Measurements from ENCODE around the gene COG2.
"Not testable (repeated sequence)": the region's sequence is repeated elsewhere in the genome, so short reads cannot be mapped to it uniquely, and the experiment has no call there.

Gene COG2

DNA sequence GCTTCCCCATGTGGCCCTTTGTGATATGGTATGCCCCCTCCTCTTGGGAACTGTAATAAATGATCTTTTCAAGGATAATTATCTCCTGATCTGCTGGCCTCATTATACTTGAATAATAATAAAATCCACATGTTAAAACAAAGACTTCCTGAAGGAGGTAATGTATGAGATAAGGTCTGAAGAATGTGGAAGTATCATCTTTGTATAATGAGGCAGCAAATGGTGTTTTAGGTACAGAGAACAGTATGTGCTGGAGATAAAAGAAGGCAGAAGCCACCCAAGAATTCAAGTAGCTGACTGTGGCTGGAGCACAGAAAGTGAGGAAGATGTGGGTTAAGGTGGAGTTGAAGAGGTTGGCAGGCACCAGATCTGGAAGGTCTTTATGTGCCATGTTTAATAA lies 12.8 kb upstream of the COG2 start:
- no peak for DNase-seq

- DNase-seq: no peak
These were observed 10.8 kb upstream of the COG2 start for GRCh38 chr1:230631477-230631876.

GRCh38 chr1:230632273-230632873 lies 9.9 kb upstream of the COG2 start:
- no peak for DNase-seq

GRCh38 chr1:230633469-230633868 lies 8.8 kb upstream of the COG2 start:
- no peak for DNase-seq

DNA sequence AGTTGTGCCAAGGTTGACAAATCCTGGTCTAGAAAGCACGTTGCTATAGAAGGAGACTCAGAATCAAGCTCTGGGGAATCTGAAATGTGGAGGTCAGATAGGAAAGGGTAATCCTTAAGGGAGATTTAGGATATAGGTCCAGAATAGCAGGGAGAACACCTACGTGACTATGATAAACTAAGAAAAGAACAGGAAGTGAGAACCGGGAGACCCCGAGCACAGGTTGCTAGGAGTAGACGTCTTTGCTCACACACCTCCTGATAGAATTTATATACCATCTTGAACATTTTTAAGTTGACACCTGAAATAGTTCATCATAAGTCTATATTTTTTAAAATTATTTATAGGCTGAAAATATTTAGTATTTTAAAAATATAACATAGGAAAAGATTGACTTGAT lies 7.9 kb upstream of the COG2 start:
- DNase-seq: no peak

GRCh38 chr1:230636575-230637148 lies 5.6 kb upstream of the COG2 start:
- peak; percentile 15 for DNase-seq

- no peak for DNase-seq
These were observed 2.5 kb upstream of the COG2 start for GRCh38 chr1:230639714-230640209.

GRCh38 chr1:230641346-230641745 lies 935 bp upstream of the COG2 start:
- DNase-seq: no peak

- DNase-seq: no peak
These were observed 400 bp upstream of the COG2 start for GRCh38 chr1:230641900-230642262.

DNA sequence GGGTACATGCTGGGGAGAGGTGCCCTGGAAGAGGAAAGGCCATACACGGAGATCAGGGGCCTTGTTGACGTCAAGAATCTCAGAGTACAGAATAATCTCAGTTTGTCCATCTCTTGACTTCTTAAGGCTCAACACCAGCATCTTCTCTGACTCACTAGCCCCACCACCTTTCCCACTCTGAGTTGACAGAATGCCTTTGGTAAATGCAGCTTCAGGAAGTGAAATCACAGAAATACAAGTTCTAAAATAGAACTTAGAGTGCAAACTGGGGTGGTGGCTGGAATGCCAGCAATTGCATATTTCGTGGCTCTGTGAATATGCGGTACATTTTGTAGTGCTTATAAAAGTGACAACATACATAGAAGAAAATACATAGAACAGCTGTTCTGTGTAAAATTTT lies 1.6 kb downstream of the COG2 start:
- DNase-seq: no peak

GRCh38 chr1:230646710-230647302 lies 4.5 kb downstream of the COG2 start:
- no peak for DNase-seq

DNA sequence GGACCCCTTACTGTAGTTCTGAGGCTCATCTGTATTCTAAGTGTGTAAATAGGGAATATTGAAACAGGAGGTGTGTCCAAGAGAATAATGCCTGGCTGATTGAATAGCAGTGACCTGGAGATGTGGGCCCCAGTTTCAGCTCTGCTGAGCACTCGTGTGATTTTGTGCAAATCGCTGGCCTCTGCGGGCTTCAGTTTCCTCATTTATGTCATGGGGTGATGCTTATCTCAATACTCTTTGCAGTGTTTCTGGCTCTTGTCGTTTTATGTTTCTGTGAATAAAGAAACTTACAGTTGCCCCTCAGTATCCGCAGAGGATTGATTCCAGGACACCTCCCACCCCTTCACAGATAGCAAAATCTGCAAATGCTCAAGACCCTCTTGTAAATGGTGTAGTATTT lies 5.0 kb downstream of the COG2 start:
- DNase-seq: no peak

DNA sequence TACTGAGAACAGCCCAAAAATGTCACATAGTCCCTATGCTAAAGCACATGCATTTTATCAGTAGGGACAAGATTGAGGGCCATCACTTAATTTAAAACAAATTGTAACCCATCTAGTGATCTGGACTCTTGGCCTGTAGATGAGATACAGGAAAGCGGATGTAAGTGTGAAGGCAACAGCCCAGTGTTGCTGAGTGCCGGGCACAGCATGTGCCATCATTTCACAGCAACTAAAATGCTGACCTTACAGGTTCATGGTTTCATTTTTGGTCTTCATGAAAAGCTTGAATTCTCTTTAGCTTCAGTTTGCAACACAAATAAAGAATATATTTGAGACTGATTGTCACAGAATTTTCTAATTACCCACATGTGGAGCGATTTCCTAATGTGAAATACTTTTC lies 5.8 kb downstream of the COG2 start:
- DNase-seq: no peak

DNA sequence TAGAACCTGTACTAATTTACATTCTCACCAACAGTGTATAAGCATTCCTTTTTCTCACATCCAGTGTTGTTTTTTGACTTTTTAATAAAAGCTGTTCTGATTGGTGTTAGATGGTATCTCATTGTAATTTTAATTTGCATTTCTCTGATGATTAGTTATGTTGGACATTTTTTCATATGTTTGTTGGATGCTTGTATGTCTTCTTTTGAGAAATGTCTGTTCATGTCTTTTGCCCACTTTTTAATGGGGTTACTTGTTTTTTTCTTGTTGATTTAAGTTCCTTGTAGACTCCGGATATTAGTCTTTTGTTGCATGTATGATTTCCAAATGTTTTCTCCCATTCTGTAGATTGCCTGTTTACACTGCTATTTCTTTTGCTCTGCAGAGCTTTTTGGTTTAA lies 8.0 kb downstream of the COG2 start:
- no peak for DNase-seq

GRCh38 chr1:230651235-230651634 lies 9.0 kb downstream of the COG2 start:
- no peak for DNase-seq

- not testable (repeated sequence) for DNase-seq
These were observed 14.4 kb downstream of the COG2 start for GRCh38 chr1:230656719-230657118.

DNA sequence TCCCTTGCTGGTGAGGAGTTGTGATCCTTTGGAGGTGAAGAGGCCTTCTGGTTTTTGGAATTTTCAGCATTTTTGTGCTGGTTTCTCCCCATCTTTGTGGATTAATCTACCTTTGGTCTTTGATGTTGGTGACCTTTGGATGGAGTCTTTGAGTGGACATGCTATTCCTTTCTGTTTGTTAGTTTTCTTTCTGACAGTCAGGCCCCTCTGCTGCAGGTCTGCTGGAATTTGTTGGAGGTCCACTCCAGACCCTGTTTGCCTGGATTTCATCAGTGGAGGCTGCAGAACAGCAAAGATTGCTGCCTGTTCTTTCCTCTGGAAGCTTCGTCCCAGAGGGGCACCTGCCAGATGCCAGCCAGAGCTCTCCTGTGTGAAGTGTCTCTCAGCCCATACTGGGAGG lies 15.8 kb downstream of the COG2 start:
- DNase-seq: not testable (repeated sequence)

DNA sequence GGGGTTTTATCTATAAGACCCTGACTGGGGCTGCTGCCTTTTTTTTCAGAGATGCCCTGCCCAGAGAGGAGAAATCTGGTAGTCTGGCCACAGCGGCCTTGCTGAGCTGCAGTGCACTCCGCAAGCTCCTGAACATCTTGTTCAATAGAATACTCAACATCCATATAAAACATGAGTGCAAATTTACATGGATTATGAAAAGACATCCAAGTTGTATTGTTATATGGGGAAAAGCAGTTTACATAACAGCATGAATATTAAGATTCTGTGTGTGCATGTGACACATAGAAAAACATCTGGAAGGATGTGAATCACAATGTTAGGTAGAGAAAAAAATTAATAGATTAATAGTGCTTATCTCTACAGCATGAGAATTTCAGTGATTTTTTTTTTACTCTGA lies 16.4 kb downstream of the COG2 start:
- DNase-seq: no peak

DNA sequence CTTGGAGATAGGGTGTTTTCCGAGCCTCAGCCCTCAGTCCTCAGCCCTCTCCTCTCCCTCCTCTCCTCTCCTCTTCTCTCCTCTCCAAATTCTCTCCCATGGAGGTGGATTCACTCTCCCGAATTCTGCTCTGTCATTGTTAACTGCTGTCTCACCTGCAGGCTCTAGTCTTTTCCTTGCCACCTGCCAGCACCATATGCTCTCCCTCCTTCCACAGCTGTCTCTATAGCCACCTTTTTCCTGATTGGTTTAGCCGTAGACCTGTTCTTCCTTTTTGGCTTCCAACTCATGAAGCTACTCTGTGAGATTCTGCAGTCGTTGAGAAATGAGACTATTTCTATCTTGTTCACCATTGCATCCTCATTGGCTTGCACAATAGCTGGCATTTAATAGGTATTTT lies 19.7 kb downstream of the COG2 start:
- DNase-seq: no peak

GRCh38 chr1:230668227-230668626 lies 25.9 kb downstream of the COG2 start:
- DNase-seq: no peak

DNA sequence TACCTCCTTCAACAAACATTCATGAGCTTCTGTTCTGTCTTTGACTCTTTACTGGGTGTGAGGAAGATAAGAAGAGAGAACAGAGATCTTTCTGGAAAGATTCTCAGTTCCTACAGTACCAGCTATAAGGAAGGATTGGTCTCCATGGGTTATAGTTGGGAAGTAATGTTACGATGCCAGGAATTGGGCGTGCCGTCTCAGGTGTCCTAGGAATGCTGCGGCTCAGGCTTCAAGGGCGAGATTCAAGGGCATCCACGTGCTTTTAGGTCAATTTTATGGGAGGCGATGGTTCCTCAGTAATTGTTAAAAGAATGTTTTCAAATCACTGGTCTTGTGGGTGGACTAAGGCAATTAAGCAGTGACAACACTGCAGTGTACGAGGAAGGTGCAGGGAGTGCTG lies 27.3 kb downstream of the COG2 start:
- no peak for DNase-seq

GRCh38 chr1:230674581-230674980 lies 32.3 kb downstream of the COG2 start:
- DNase-seq: no peak

DNA sequence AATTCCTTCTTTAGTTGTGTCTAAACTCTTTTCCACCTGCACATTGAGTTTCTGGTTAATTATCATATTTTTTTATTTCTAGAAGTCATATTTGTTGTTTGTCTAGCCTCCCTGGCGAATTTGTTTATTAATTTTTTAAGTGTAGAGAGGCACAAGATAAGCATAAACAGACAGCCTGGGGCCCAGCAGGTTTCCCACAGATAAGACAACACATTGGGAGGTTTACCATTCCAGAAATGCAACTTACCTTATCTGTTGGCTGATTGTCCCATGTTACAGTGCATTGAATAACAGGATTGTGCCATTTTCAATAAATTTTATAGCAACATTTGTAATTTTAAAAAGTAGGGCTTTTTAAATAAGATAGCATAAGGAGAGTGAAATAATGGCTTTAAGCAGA lies 34.9 kb downstream of the COG2 start:
- DNase-seq: no peak

- DNase-seq: no peak
These were observed 36.9 kb downstream of the COG2 start for GRCh38 chr1:230679192-230679591.

GRCh38 chr1:230679825-230680224 lies 37.5 kb downstream of the COG2 start:
- DNase-seq: no peak
